Karpas-422 (cell line): Measurements from ENCODE around the gene PNPLA8. TPM values are rescaled to one million over a fixed set of nuclear protein-coding genes. Genes with fewer than 3 reads are reported as not detected.
"Not testable (repeated sequence)": the region's sequence is repeated elsewhere in the genome, so short reads cannot be mapped to it uniquely, and the experiment has no call there.

Experiments used
- DNase-seq: peaks from one replicate; pipeline ENCODE4 v3.0.0-alpha.2; 2015
- H2AFZ ChIP-seq: fragments of 200-600 bp; sonication (generic); 2 replicates; pipeline ENCODE4 v1.6.1; 2014; ENCODE audit warnings: antibody characterized with exemption, low read length, mixed read lengths
- H3K27ac ChIP-seq: fragments of 200-600 bp; sonication (generic); 2 replicates; pipeline ENCODE4 v1.5.1; 2014; ENCODE audit warnings: mild to moderate bottlenecking, low read length, moderate library complexity
- H3K27me3 ChIP-seq: fragments of 200-600 bp; sonication (generic); 2 replicates; pipeline ENCODE4 v1.6.1; 2014; ENCODE audit warnings: low read length, mixed read lengths
- H3K36me3 ChIP-seq: fragments of 200-600 bp; sonication (generic); 2 replicates; pipeline ENCODE4 v1.6.1; 2014; ENCODE audit warnings: low read length, mixed read lengths; ENCODE audit not compliant: insufficient read depth
- H3K4me1 ChIP-seq: fragments of 200-600 bp; sonication (generic); 2 replicates; pipeline ENCODE4 v1.6.1; 2014; ENCODE audit warnings: mild to moderate bottlenecking, low read length, mixed read lengths
- H3K4me2 ChIP-seq: fragments of 200-600 bp; sonication (generic); 2 replicates; pipeline ENCODE4 v1.6.1; 2014; ENCODE audit warnings: low read length, low read depth, mild to moderate bottlenecking; ENCODE audit not compliant: poor library complexity, severe bottlenecking
- H3K4me3 ChIP-seq: fragments of 200-600 bp; sonication (generic); 2 replicates; pipeline ENCODE4 v1.5.1; 2014; ENCODE audit warnings: mild to moderate bottlenecking, antibody characterized with exemption, low read length, mixed read lengths
- H3K79me2 ChIP-seq: fragments of 200-600 bp; sonication (generic); 2 replicates; pipeline ENCODE4 v1.6.1; 2014; ENCODE audit warnings: mild to moderate bottlenecking, low read length, mixed read lengths
- H3K9ac ChIP-seq: fragments of 200-600 bp; sonication (generic); 2 replicates; pipeline ENCODE4 v1.6.0; 2014; ENCODE audit warnings: low read length
- H3K9me2 ChIP-seq: fragments of 200-600 bp; sonication (generic), shearing (Covaris generic); replicated peaks from 2 replicates; pipeline ENCODE4 v1.6.0; 2014; ENCODE audit warnings: mild to moderate bottlenecking, low read length, moderate library complexity; ENCODE audit not compliant: insufficient read depth
- H3K9me3 ChIP-seq: fragments of 300-700, 200-600 bp; sonication (generic); 2 replicates; pipeline ENCODE4 v1.6.1; 2014; ENCODE audit warnings: low read length, mixed read lengths
- H4K20me1 ChIP-seq: fragments of 200-600 bp; sonication (generic); 2 replicates; pipeline ENCODE4 v1.6.1; 2014; ENCODE audit warnings: mild to moderate bottlenecking, antibody characterized with exemption, low read length, low read depth; ENCODE audit not compliant: insufficient read depth
- total RNA-seq: library from RNA; depleted of rRNA; stranded (reverse); fragments of >200 nt; shearing (Covaris generic); gene quantifications from 2 replicates; pipeline ENCODE4 v1.2.3, GENCODE V29; 2014; ENCODE audit warnings: low replicate concordance

PNPLA8 gene
- total RNA-seq, 1 experiment from 2014 or later = 41.0 TPM

DNA sequence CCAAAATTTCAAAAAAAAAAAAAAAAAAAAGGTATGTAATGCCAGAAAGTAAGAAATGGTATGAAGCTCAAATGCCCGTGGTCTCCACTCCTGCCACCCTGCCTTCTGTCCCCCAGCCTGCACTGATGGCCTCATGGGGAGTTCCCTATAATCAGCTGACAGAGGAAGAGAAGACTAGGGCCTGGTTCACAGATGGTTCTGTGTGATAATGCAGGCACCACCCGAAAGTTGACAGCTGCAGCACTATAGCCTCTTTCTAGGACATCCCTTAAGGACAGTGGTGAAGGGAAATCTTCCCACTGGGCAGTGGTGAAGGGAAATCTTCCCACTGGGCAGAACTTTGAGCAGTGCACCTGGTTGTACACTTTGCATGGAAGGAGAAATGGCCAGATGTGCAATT lies 12.3 kb upstream of the PNPLA8 start:
- not testable (repeated sequence) for H3K27ac ChIP-seq, H3K36me3 ChIP-seq, H2AFZ ChIP-seq, H3K27me3 ChIP-seq, H3K4me1 ChIP-seq, H3K9me2 ChIP-seq, H3K9ac ChIP-seq, H3K9me3 ChIP-seq, H3K79me2 ChIP-seq, H3K4me2 ChIP-seq, H3K4me3 ChIP-seq, DNase-seq, H4K20me1 ChIP-seq

DNA sequence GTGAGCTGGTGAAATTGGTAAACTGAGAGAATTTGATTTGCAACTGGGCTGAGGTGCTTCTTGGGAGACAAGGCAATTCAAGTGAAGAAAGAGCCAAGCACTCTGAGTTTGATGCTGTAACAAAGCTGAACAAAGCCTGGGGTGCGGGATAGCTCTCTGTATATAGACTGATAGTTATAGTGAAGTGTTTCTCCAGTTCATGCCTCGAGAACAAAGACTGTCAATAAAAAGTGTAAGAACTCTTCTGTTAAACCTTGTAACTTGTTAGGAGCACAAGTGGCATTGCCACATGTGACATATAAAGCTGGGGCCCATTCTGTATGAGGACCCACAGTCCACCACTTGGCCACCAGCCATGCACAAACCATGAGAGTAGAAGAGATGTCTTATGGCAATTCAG lies 11.3 kb upstream of the PNPLA8 start:
- H3K4me2 ChIP-seq = no peak overlapping the region
- no peaks in the 10 kb centered on the region for H3K9me2 ChIP-seq
- no peaks in the 10 kb centered on the region for H3K9me3 ChIP-seq
- no peaks in the 10 kb centered on the region for H4K20me1 ChIP-seq
- H3K4me1 ChIP-seq = peaks cover 16% of the 10 kb centered on the region
- no peak overlapping the region for H3K4me3 ChIP-seq
- H3K36me3 ChIP-seq = no peaks in the 10 kb centered on the region
- H3K27me3 ChIP-seq = no peaks in the 10 kb centered on the region
- no peak overlapping the region for H3K9ac ChIP-seq
- H2AFZ ChIP-seq = no peak overlapping the region
- H3K27ac ChIP-seq = no peak overlapping the region
- peaks cover under 1% of the 10 kb centered on the region; the same call in 1 of the 2 replicates for H3K79me2 ChIP-seq
- no peak for DNase-seq

- Histone ChIP-seq H3K9me3 (no peaks in the 10 kb centered on the region), H3K4me1 (peaks cover 19% of the 10 kb centered on the region), H3K9ac (no peak overlapping the region), H3K79me2 (peaks cover 4% of the 10 kb centered on the region; the same call in 1 of the 2 replicates), H3K9me2 (no peaks in the 10 kb centered on the region), H3K36me3 (no peaks in the 10 kb centered on the region), H3K4me2 (no peak overlapping the region), H2AFZ (0 out of 2 replicates have a peak overlapping the region, but pooled peaks have one; percentile 13), H3K27me3 (no peaks in the 10 kb centered on the region), H3K4me3 (no peak overlapping the region), H3K27ac (no peak overlapping the region), H4K20me1 (no peaks in the 10 kb centered on the region)
- DNase-seq = no peak
Observed at GRCh38 chr7:108535744-108536143, 9.8 kb upstream of the PNPLA8 start.

DNA sequence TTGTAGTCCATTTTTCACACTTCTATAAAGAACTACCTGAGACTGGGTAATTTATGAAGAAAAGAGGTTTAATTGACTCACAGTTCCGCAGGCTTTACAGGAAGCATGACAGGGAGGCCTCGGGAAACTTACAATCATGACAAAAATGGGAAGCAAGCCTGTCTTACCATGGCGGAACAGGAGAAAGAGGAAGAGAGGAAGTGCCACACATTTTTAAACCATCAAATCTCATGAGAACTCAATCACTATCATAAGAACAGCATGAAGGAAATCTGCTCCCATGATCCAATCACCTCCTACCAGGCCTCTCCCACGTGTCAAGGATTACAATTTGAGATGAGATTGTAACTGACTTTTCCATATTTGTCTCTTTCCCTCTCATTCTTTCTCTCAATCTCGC lies 9.3 kb upstream of the PNPLA8 start:
- H4K20me1 ChIP-seq = no peaks in the 10 kb centered on the region

DNA sequence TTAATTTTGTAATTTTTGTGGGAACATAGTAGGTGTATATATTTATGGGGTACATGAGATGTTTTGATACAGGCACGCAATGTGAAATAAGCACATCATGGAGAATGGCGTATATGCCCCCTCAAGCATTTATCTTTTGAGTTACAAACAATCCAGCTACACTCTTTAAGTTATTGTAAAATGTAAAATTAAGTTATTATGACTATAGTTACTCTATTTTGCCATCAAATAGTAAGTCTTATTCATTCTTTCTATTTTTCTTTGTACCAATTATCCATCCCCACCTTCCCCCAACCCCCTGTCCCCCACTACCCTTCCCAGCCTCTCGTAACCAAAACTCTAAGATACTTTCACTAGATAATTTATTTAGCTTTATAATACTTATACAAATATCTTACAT lies 7.8 kb upstream of the PNPLA8 start:
- H3K9me2 ChIP-seq = no peaks in the 10 kb centered on the region
- no peak overlapping the region for H3K9ac ChIP-seq
- H3K9me3 ChIP-seq = no peaks in the 10 kb centered on the region
- H3K4me2 ChIP-seq = peak overlapping the region; percentile 71
- DNase-seq = no peak
- no peaks in the 10 kb centered on the region for H3K36me3 ChIP-seq
- peaks cover 4% of the 10 kb centered on the region; the same call in 1 of the 2 replicates for H3K79me2 ChIP-seq
- no peak overlapping the region for H2AFZ ChIP-seq
- peak overlapping the region; percentile 77; the same call in 1 of the 2 replicates for H3K27ac ChIP-seq
- no peaks in the 10 kb centered on the region for H3K27me3 ChIP-seq
- peaks cover 22% of the 10 kb centered on the region for H3K4me1 ChIP-seq
- H3K4me3 ChIP-seq = peak overlapping the region; percentile 39; the same call in 1 of the 2 replicates
- H4K20me1 ChIP-seq = no peaks in the 10 kb centered on the region

More for the DNA sequence above, 9.3 kb upstream of the PNPLA8 start:
- Histone ChIP-seq H3K4me2 (no peak overlapping the region), H3K27me3 (no peaks in the 10 kb centered on the region), H3K79me2 (peaks cover 4% of the 10 kb centered on the region; the same call in 1 of the 2 replicates), H2AFZ (0 out of 2 replicates have a peak overlapping the region, but pooled peaks have one; percentile 13), H3K4me3 (no peak overlapping the region), H3K4me1 (peaks cover 19% of the 10 kb centered on the region), H3K27ac (no peak overlapping the region), H3K9ac (no peak overlapping the region), H3K9me3 (no peaks in the 10 kb centered on the region), H3K9me2 (no peaks in the 10 kb centered on the region), H3K36me3 (no peaks in the 10 kb centered on the region)
- DNase-seq = no peak

GRCh38 chr7:108529341-108529740 lies 3.4 kb upstream of the PNPLA8 start:
- H4K20me1 ChIP-seq = no peaks in the 10 kb centered on the region
- no peak overlapping the region for H3K4me2 ChIP-seq
- peaks cover 16% of the 10 kb centered on the region for H3K79me2 ChIP-seq
- no peaks in the 10 kb centered on the region for H3K27me3 ChIP-seq
- no peak overlapping the region for H3K4me3 ChIP-seq
- H3K4me1 ChIP-seq = peaks cover 44% of the 10 kb centered on the region
- H3K9ac ChIP-seq = no peak overlapping the region
- H3K9me2 ChIP-seq = no peaks in the 10 kb centered on the region
- DNase-seq = no peak
- H3K36me3 ChIP-seq = no peaks in the 10 kb centered on the region
- 0 out of 2 replicates have a peak overlapping the region, but pooled peaks have one; percentile 56 for H2AFZ ChIP-seq
- no peaks in the 10 kb centered on the region for H3K9me3 ChIP-seq
- H3K27ac ChIP-seq = no peak overlapping the region

- Histone ChIP-seq H3K9me2 (no peaks in the 10 kb centered on the region), H3K36me3 (no peaks in the 10 kb centered on the region), H3K4me1 (peaks cover 50% of the 10 kb centered on the region), H3K27ac (no peak overlapping the region), H3K79me2 (peaks cover 27% of the 10 kb centered on the region), H2AFZ (0 out of 2 replicates have a peak overlapping the region, but pooled peaks have one; percentile 1), H3K27me3 (no peaks in the 10 kb centered on the region), H3K4me3 (no peak overlapping the region), H3K4me2 (no peak overlapping the region), H4K20me1 (no peaks in the 10 kb centered on the region), H3K9ac (no peak overlapping the region), H3K9me3 (no peaks in the 10 kb centered on the region)
- no peak for DNase-seq
Observed at GRCh38 chr7:108528183-108528712, 2.3 kb upstream of the PNPLA8 start.

GRCh38 chr7:108526768-108527017 lies 758 bp upstream of the PNPLA8 start:
- no peaks in the 10 kb centered on the region for H4K20me1 ChIP-seq
- H3K27ac ChIP-seq = peak overlapping the region; percentile 83
- no peak for DNase-seq
- H3K4me3 ChIP-seq = peak overlapping the region; percentile 75
- H2AFZ ChIP-seq = no peak overlapping the region
- no peaks in the 10 kb centered on the region for H3K27me3 ChIP-seq
- no peaks in the 10 kb centered on the region for H3K9me2 ChIP-seq
- peaks cover 39% of the 10 kb centered on the region for H3K79me2 ChIP-seq
- no peaks in the 10 kb centered on the region for H3K36me3 ChIP-seq
- peaks cover 48% of the 10 kb centered on the region for H3K4me1 ChIP-seq
- H3K9me3 ChIP-seq = no peaks in the 10 kb centered on the region
- H3K4me2 ChIP-seq = peak overlapping the region; percentile 75
- peak overlapping the region; percentile 83 for H3K9ac ChIP-seq
